ENCODE measurements around the gene IFIT1B.

- TF ChIP-seq CTCF (IDR thresholded peaks at IDR 0.05): no peak
- TF ChIP-seq POLR2A (IDR thresholded peaks at IDR 0.05): no peak
These were observed 25.1 kb upstream of the IFIT1B start for GRCh38 chr10:89352802-89353201.
